Measurements from ENCODE around the gene GLRX5. TPM values are rescaled to one million over a fixed set of nuclear protein-coding genes. Genes with fewer than 3 reads are reported as not detected.

Gene GLRX5
- total RNA-seq, 1 experiment from 2014 or later, result 68.8 TPM

DNA sequence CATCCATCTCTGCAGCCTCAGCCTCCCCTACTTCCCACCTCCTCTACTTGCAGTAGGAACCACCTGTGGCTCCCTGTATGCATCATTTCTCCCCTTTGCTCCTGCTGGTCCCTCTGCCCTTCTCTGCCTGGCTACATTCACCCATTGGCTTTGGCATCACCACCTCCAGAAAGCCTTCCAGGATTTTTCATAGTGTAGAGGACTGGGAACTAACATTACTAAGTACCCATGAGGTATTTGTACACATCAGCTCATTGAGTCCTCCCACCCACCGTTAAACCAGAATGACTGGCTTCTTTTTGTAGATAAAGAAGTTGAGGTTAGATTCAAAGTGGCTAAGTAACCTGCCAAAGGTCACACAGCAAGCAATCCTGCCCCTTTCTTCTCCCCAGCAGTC is 35.5 kb upstream of the GLRX5 start:
- H3K36me3 ChIP-seq (ENCODE audit: insufficient read depth, low read length, poor library complexity, severe bottlenecking), result no peaks in the 10 kb centered on the region
- no peaks in the 10 kb centered on the region for H3K27me3 ChIP-seq (replicated peaks; ENCODE audit: insufficient read depth, low read depth, low read length, poor library complexity)
- intact Hi-C loops (cut with micrococcal nuclease; ENCODE audit: unreplicated experiment), result no loop called here
- CTCF ChIA-PET, result no interaction called here
- no peak overlapping the region for H3K27ac ChIP-seq (ENCODE audit: low read depth, low read length, poor library complexity, severe bottlenecking)
- DNase-seq (ENCODE audit: low spot score), result no peak
- no TSS peak for BruUV-seq (replicated peaks)
- H3K4me3 ChIP-seq (ENCODE audit: low read depth, low read length, poor library complexity, severe bottlenecking), result no peak overlapping the region
- H3K9me3 ChIP-seq (ENCODE audit: low read depth, low read length, poor library complexity, severe bottlenecking), result no peaks in the 10 kb centered on the region
- POLR2A ChIA-PET (ENCODE audit: low non-redundant PET), result no interaction called here
- TF ChIP-seq, protein P1, sequence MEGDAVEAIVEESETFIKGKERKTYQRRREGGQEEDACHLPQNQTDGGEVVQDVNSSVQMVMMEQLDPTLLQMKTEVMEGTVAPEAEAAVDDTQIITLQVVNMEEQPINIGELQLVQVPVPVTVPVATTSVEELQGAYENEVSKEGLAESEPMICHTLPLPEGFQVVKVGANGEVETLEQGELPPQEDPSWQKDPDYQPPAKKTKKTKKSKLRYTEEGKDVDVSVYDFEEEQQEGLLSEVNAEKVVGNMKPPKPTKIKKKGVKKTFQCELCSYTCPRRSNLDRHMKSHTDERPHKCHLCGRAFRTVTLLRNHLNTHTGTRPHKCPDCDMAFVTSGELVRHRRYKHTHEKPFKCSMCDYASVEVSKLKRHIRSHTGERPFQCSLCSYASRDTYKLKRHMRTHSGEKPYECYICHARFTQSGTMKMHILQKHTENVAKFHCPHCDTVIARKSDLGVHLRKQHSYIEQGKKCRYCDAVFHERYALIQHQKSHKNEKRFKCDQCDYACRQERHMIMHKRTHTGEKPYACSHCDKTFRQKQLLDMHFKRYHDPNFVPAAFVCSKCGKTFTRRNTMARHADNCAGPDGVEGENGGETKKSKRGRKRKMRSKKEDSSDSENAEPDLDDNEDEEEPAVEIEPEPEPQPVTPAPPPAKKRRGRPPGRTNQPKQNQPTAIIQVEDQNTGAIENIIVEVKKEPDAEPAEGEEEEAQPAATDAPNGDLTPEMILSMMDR (conservative IDR thresholded peaks at IDR 0.05; ENCODE audit: low read depth, low read length), result no peak
- no peak for TF ChIP-seq EZH2 (IDR thresholded peaks at IDR 0.05; ENCODE audit: borderline replicate concordance, low read depth, low read length, poor library complexity, severe bottlenecking)
- H3K4me1 ChIP-seq (ENCODE audit: insufficient read depth, low read length, poor library complexity, severe bottlenecking), result no peaks in the 10 kb centered on the region

DNA sequence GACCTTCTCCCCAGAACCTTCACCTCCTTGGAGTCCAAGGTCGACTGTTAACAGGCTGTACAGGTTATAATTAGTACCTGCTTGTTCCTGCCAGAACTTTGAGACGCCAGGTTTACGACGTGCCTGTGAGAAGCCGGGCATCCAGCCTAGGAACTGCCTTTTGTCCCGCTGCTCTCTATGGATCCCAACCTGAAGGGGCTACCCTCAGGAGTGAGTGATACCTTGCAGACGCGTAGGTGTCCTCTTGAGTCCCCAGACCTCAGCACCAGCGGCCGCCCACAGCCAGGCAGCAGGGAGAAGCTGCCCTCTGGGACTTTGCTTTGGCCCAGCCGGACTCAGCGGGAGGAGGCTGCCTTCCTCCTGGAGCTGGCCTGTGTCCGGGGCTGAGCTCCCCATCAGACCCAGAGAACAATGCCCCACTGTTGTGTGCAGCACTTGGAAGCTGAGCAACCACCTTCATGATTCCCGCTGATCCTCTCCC is 34.6 kb upstream of the GLRX5 start:
- H3K36me3 ChIP-seq (ENCODE audit: insufficient read depth, low read length, poor library complexity, severe bottlenecking), result no peaks in the 10 kb centered on the region
- H3K27ac ChIP-seq (ENCODE audit: low read depth, low read length, poor library complexity, severe bottlenecking), result no peak overlapping the region
- POLR2A ChIA-PET (ENCODE audit: low non-redundant PET), result no interaction called here
- DNase-seq (ENCODE audit: low spot score), result no peak
- intact Hi-C loops (cut with micrococcal nuclease; ENCODE audit: unreplicated experiment), result no loop called here
- no peaks in the 10 kb centered on the region for H3K9me3 ChIP-seq (ENCODE audit: low read depth, low read length, poor library complexity, severe bottlenecking)
- H3K27me3 ChIP-seq (replicated peaks; ENCODE audit: insufficient read depth, low read depth, low read length, poor library complexity), result no peaks in the 10 kb centered on the region
- TF ChIP-seq, protein P1 (conservative IDR thresholded peaks at IDR 0.05; ENCODE audit: low read depth, low read length), result no peak
- no peaks in the 10 kb centered on the region for H3K4me1 ChIP-seq (ENCODE audit: insufficient read depth, low read length, poor library complexity, severe bottlenecking)
- CTCF ChIA-PET, result no interaction called here
- H3K4me3 ChIP-seq (ENCODE audit: low read depth, low read length, poor library complexity, severe bottlenecking), result no peak overlapping the region
- BruUV-seq (replicated peaks), result no TSS peak

DNA sequence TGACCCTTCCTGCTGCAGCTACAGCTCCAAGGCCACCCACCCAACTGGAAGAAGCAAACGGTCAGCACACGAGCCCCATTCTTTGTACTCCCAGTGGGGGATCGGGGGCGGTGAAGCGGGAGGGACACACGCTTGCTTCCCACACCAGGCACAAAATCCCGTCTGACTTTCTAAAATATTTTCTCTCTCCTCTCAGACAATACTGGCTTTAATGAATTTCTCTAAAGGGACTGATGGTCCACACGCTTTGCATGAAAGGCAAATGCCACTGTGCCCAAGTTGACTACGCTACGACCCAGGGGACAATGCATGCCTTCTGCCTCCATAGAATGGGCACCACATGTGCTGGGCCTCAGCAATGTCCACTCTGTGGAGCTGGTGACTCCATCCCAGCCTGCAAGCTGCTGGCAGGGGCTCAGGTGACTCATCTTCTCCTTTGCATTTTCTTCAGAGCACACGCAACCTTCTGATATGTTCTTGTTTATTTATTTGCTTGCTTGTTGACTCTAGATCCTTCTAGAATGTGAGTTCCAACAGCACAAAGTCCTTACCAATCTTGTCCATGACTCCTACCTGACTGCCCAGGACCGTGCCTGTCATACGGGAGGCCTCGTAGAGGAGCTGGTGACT is 34.0 kb upstream of the GLRX5 start:
- intact Hi-C loops (cut with micrococcal nuclease; ENCODE audit: unreplicated experiment), result no loop called here
- Histone ChIP-seq H3K9me3 (ENCODE audit: low read depth, low read length, poor library complexity, severe bottlenecking) (no peaks in the 10 kb centered on the region), H3K27me3 (replicated peaks; ENCODE audit: insufficient read depth, low read depth, low read length, poor library complexity) (no peaks in the 10 kb centered on the region), H3K4me1 (ENCODE audit: insufficient read depth, low read length, poor library complexity, severe bottlenecking) (no peaks in the 10 kb centered on the region), H3K27ac (ENCODE audit: low read depth, low read length, poor library complexity, severe bottlenecking) (no peak overlapping the region), H3K36me3 (ENCODE audit: insufficient read depth, low read length, poor library complexity, severe bottlenecking) (no peaks in the 10 kb centered on the region), H3K4me3 (ENCODE audit: low read depth, low read length, poor library complexity, severe bottlenecking) (no peak overlapping the region)
- DNase-seq (ENCODE audit: low spot score), result no peak
- ChIA-PET CTCF (no interaction called here), POLR2A (ENCODE audit: low non-redundant PET) (no interaction called here)
- no TSS peak for BruUV-seq (replicated peaks)
- no peak for TF ChIP-seq EZH2 (IDR thresholded peaks at IDR 0.05; ENCODE audit: borderline replicate concordance, low read depth, low read length, poor library complexity, severe bottlenecking)
- TF ChIP-seq, protein P1 (conservative IDR thresholded peaks at IDR 0.05; ENCODE audit: low read depth, low read length), result no peak
